H9 (cell line): ENCODE measurements around the gene MEFV. TPM values are rescaled to one million over a fixed set of nuclear protein-coding genes. Genes with fewer than 3 reads are reported as not detected.

Experiments
- DNase-seq: peaks from one replicate; pipeline ENCODE4 v3.0.0-alpha.2; 2017
- H2AFZ ChIP-seq: one replicate; pipeline ENCODE4 v1.6.1; 2013; ENCODE audit warnings: mild to moderate bottlenecking, low read length, control low read depth, moderate library complexity
- H2AK5ac ChIP-seq: 2 replicates; pipeline ENCODE4 v1.6.1; 2013; ENCODE audit warnings: low read length, control low read depth, mixed read lengths; ENCODE audit not compliant: insufficient read length
- H2BK120ac ChIP-seq: one replicate; pipeline ENCODE4 v1.6.1; 2013; ENCODE audit warnings: low read depth, mild to moderate bottlenecking, low read length, control low read depth, inconsistent platforms; ENCODE audit not compliant: poor library complexity, severe bottlenecking
- H2BK12ac ChIP-seq: 2 replicates; pipeline ENCODE4 v1.6.1; 2013; ENCODE audit warnings: low read length, control low read depth, mixed read lengths, low read depth; ENCODE audit not compliant: insufficient read length
- H2BK15ac ChIP-seq: 2 replicates; pipeline ENCODE4 v1.6.1; 2013; ENCODE audit warnings: low read depth, low read length, control low read depth
- H2BK20ac ChIP-seq: one replicate; pipeline ENCODE4 v1.6.1; 2013; ENCODE audit warnings: low read depth, mild to moderate bottlenecking, low read length, control low read depth, inconsistent platforms; ENCODE audit not compliant: poor library complexity, severe bottlenecking
- H2BK5ac ChIP-seq: 2 replicates; pipeline ENCODE4 v1.6.1; 2013; ENCODE audit warnings: low read length, control low read depth, mixed read lengths; ENCODE audit not compliant: insufficient read length
- H3K14ac ChIP-seq: 2 replicates; pipeline ENCODE4 v1.6.1; 2013; ENCODE audit warnings: low read length, control low read depth; ENCODE audit not compliant: insufficient read depth
- H3K18ac ChIP-seq: 2 replicates; pipeline ENCODE4 v1.6.1; 2013; ENCODE audit warnings: low read depth, mild to moderate bottlenecking, mixed read lengths, low read length, control low read depth; ENCODE audit not compliant: insufficient read length
- H3K23ac ChIP-seq: 2 replicates; pipeline ENCODE4 v1.6.1; 2013; ENCODE audit warnings: low read length, control low read depth, mixed read lengths, low read depth; ENCODE audit not compliant: insufficient read length
- H3K23me2 ChIP-seq: 2 replicates; pipeline ENCODE4 v1.6.1; 2013; ENCODE audit warnings: low read depth, mild to moderate bottlenecking, mixed read lengths, low read length, control low read depth; ENCODE audit not compliant: insufficient read length, poor library complexity, severe bottlenecking
- H3K27ac ChIP-seq: 2 replicates; pipeline ENCODE4 v1.5.1; 2013; ENCODE audit warnings: low read length, control low read depth, mixed read lengths, low read depth; ENCODE audit not compliant: insufficient read length
- H3K27me3 ChIP-seq: 2 replicates; pipeline ENCODE4 v1.6.1; 2013; ENCODE audit warnings: low read length, control low read depth, inconsistent platforms; ENCODE audit not compliant: insufficient read depth
- H3K4ac ChIP-seq: 2 replicates; pipeline ENCODE4 v1.6.1; 2013; ENCODE audit warnings: low read depth, mild to moderate bottlenecking, control low read depth, inconsistent platforms, low read length, moderate library complexity
- H3K4me1 ChIP-seq: 2 replicates; pipeline ENCODE4 v1.6.1; 2013; ENCODE audit warnings: low read length, control low read depth, inconsistent platforms; ENCODE audit not compliant: insufficient read depth
- H3K4me2 ChIP-seq: 2 replicates; pipeline ENCODE4 v1.6.1; 2013; ENCODE audit warnings: low read length, control low read depth, mixed read lengths; ENCODE audit not compliant: insufficient read length, insufficient read depth
- H3K56ac ChIP-seq: 2 replicates; pipeline ENCODE4 v1.6.1; 2013; ENCODE audit warnings: low read depth, mild to moderate bottlenecking, mixed read lengths, low read length, control low read depth; ENCODE audit not compliant: insufficient read length
- H3K79me1 ChIP-seq: 2 replicates; pipeline ENCODE4 v1.6.1; 2013; ENCODE audit warnings: low read depth, mild to moderate bottlenecking, moderate library complexity, low read length, control low read depth, inconsistent platforms; ENCODE audit not compliant: insufficient read depth, poor library complexity, severe bottlenecking
- H3K79me2 ChIP-seq: 2 replicates; pipeline ENCODE4 v1.6.1; 2013; ENCODE audit warnings: low read length, control low read depth, inconsistent platforms; ENCODE audit not compliant: insufficient read depth
- H3K9ac ChIP-seq: 2 replicates; pipeline ENCODE4 v1.6.1; 2013; ENCODE audit warnings: low read length, control low read depth, mixed read lengths; ENCODE audit not compliant: insufficient read length; ENCODE audit errors: extremely low read depth
- H3K9me3 ChIP-seq: one replicate; pipeline ENCODE4 v1.6.1; 2013; ENCODE audit warnings: low read depth, low read length, inconsistent platforms; ENCODE audit not compliant: control insufficient read depth
- H3T11ph ChIP-seq: one replicate; pipeline ENCODE4 v1.6.1; 2013; ENCODE audit warnings: mild to moderate bottlenecking, low read length, control low read depth, inconsistent platforms
- H4K20me1 ChIP-seq: one replicate; pipeline ENCODE4 v1.6.1; 2013; ENCODE audit not compliant: control insufficient read depth, insufficient read length, insufficient read depth
- H4K5ac ChIP-seq: 2 replicates; pipeline ENCODE4 v1.6.1; 2013; ENCODE audit warnings: low read depth, mild to moderate bottlenecking, mixed read lengths, low read length, control low read depth; ENCODE audit not compliant: insufficient read length
- H4K8ac ChIP-seq: replicated peaks from 2 replicates; pipeline ENCODE4 v1.6.1; 2013; ENCODE audit warnings: low read length, control low read depth, mixed read lengths, low read depth; ENCODE audit not compliant: insufficient read length
- H4K91ac ChIP-seq: 2 replicates; pipeline ENCODE4 v1.6.1; 2013; ENCODE audit warnings: low read depth, mild to moderate bottlenecking, moderate library complexity, mixed read lengths, low read length, control low read depth; ENCODE audit not compliant: insufficient read length
- H3K27ac Mint-ChIP-seq, 3 experiments: 2 replicates in 2 of 3; 3 replicates in 1 of 3; pipeline ENCODE4 v1.8.0; 2020 to 2021; ENCODE audit warnings: mixed read lengths in 3 of 3, mild to moderate bottlenecking in 1 of 3, moderate library complexity in 1 of 3
- H3K27me3 Mint-ChIP-seq: 2 replicates; pipeline ENCODE4 v1.8.0; 2021; ENCODE audit warnings: low read depth, mild to moderate bottlenecking, moderate library complexity, mixed read lengths
- H3K36me3 Mint-ChIP-seq, 3 experiments: 2 replicates in 2 of 3; 3 replicates in 1 of 3; pipeline ENCODE4 v1.8.0; 2020 to 2021; ENCODE audit warnings: low read depth in 3 of 3, mixed read lengths in 3 of 3; ENCODE audit not compliant: insufficient read depth in 1 of 3
- H3K4me1 Mint-ChIP-seq, 2 experiments: 2 replicates each; pipeline ENCODE4 v1.8.0; 2020; ENCODE audit warnings: mixed read lengths in 2 of 2
- H3K4me3 Mint-ChIP-seq, 2 experiments: 2 replicates in 1 of 2; 3 replicates in 1 of 2; pipeline ENCODE4 v1.8.0; 2020 to 2021; ENCODE audit warnings: mild to moderate bottlenecking in 2 of 2, mixed read lengths in 2 of 2, moderate library complexity in 1 of 2
- H3K9me3 Mint-ChIP-seq, 2 experiments: 2 replicates in 1 of 2; 3 replicates in 1 of 2; pipeline ENCODE4 v1.8.0; 2020; ENCODE audit warnings: mild to moderate bottlenecking in 2 of 2, mixed read lengths in 2 of 2, moderate library complexity in 1 of 2
- CTCF ChIP-seq: fragments of 200-600 bp; sonication (generic); conservative IDR thresholded peaks from 3 replicates; pipeline ENCODE4 v1.8.0; 2021; ENCODE audit warnings: antibody characterized with exemption, mild to moderate bottlenecking
- WGBS: extraction: QIAGEN DNeasy Blood & Tissue Kit; methylation state at CpG from one replicate; pipeline ENCODE4 v1.1.7; 2013; ENCODE audit warnings: missing lambda C conversion rate, low lambda C conversion rate, mixed read lengths; ENCODE audit not compliant: insufficient read length; ENCODE audit errors: extremely low coverage; 5-methylcytosine and 5-hydroxymethylcytosine counted together
- total RNA-seq: library from RNA; stranded (reverse); gene quantifications from 2 replicates; pipeline ENCODE4 v1.2.1, GENCODE V29; 2021

MEFV gene
- total RNA-seq, 1 experiment from 2014 or later = not detected

- Mint-ChIP-seq H3K4me3 (no peak overlapping the region), H3K9me3 (peaks cover 83 to 89% of the 10 kb centered on the region in 2 experiments), H3K4me1 (peaks cover 2 to 3% of the 10 kb centered on the region in 2 experiments), H3K36me3 (peaks cover 91 to 94% (median 93%) of the 10 kb centered on the region in 3 experiments), H3K27ac (no peak overlapping the region), H3K27me3 (peaks cover 5% of the 10 kb centered on the region)
- Histone ChIP-seq H3T11ph (no peak overlapping the region), H3K27me3 (no peaks in the 10 kb centered on the region), H2BK120ac (no peak overlapping the region), H3K56ac (no peak overlapping the region), H3K9ac (no peak overlapping the region), H4K91ac (no peak overlapping the region), H2BK5ac (no peak overlapping the region), H4K5ac (no peak overlapping the region), H2AK5ac (no peak overlapping the region), H3K18ac (no peak overlapping the region), H3K4me2 (no peak overlapping the region), H3K14ac (no peak overlapping the region), H2BK20ac (no peak overlapping the region), H3K23me2 (no peaks in the 10 kb centered on the region), H2BK15ac (no peak overlapping the region), H3K79me2 (peaks cover 15% of the 10 kb centered on the region), H3K4me1 (no peaks in the 10 kb centered on the region), H2BK12ac (no peak overlapping the region), H3K9me3 (peaks cover 48% of the 10 kb centered on the region), H3K23ac (no peak overlapping the region), H4K8ac (no peak overlapping the region), H3K4ac (no peak overlapping the region), H4K20me1 (no peaks in the 10 kb centered on the region), H3K79me1 (peaks cover 9% of the 10 kb centered on the region), H3K27ac (no peak overlapping the region), H2AFZ (no peak overlapping the region)
- no peak for TF ChIP-seq CTCF
- WGBS = no CpG with 5 or more reads among the region's 16 CpGs
- DNase-seq = no peak
Measured at GRCh38 chr16:3289998-3290673, 33.7 kb upstream of the MEFV start.
